Immature natural killer cell (primary cell): ENCODE data around the gene WNT6. TPM values are rescaled to one million over a fixed set of nuclear protein-coding genes. Genes with fewer than 3 reads are reported as not detected.

Experiments used
- DNase-seq, 3 donors: peaks; one replicate each; pipeline ENCODE4 v3.0.0; 2022; ENCODE audit warnings: mixed read lengths in 1 of 3
- H3K27ac Mint-ChIP-seq, 6 donors: one replicate each; pipeline ENCODE4 v1.8.0; 2020; ENCODE audit warnings: mixed read lengths in 6 of 6, mild to moderate bottlenecking in 5 of 6, inconsistent platforms in 4 of 6, moderate library complexity in 3 of 6
- H3K27me3 Mint-ChIP-seq, 3 donors: one replicate each; pipeline ENCODE4 v1.8.0; 2020 to 2021; ENCODE audit warnings: low read depth in 3 of 3, mild to moderate bottlenecking in 3 of 3, mixed read lengths in 3 of 3, moderate library complexity in 3 of 3, inconsistent platforms in 1 of 3
- H3K36me3 Mint-ChIP-seq, 3 donors: one replicate each; pipeline ENCODE4 v1.8.0; 2020; ENCODE audit warnings: mixed read lengths in 3 of 3, inconsistent platforms in 2 of 3, mild to moderate bottlenecking in 2 of 3
- H3K4me1 Mint-ChIP-seq, 2 donors: one replicate each; pipeline ENCODE4 v1.8.0; 2020; ENCODE audit warnings: inconsistent platforms in 2 of 2, mild to moderate bottlenecking in 2 of 2, mixed read lengths in 2 of 2, moderate library complexity in 1 of 2
- H3K4me3 Mint-ChIP-seq, 5 donors: one replicate each; pipeline ENCODE4 v1.8.0; 2020; ENCODE audit warnings: mild to moderate bottlenecking in 5 of 5, mixed read lengths in 5 of 5, inconsistent platforms in 3 of 5, moderate library complexity in 3 of 5
- H3K9me3 Mint-ChIP-seq, 6 donors: one replicate each; pipeline ENCODE4 v1.8.0; 2020; ENCODE audit warnings: mild to moderate bottlenecking in 6 of 6, mixed read lengths in 6 of 6, inconsistent platforms in 4 of 6, moderate library complexity in 3 of 6
- polyA plus RNA-seq, 3 donors: library from polyadenylated mRNA; unstranded; fragments of 300-500 nt; fragmentation: Illumina TruSeq; gene quantifications; one replicate each; pipeline ENCODE4 v1.2.3, GENCODE V29; 2021

Gene WNT6
- polyA plus RNA-seq, 3 donors from 2014 or later: 0.22 TPM; not detected in 2

- no peaks in the 10 kb centered on the region for H3K36me3 Mint-ChIP-seq
- DNase-seq: no peak
- H3K4me1 Mint-ChIP-seq: peaks cover 42 to 44% of the 10 kb centered on the region in 2 donors
- peaks cover 26 to 47% (median 44%) of the 10 kb centered on the region in 3 donors for H3K27me3 Mint-ChIP-seq
- peak overlapping the region in 5 of 6 donors; percentile 91 to 95 (median 94) for H3K27ac Mint-ChIP-seq
- peak overlapping the region in 3 of 5 donors; percentile 30 to 59 (median 57) for H3K4me3 Mint-ChIP-seq
- peaks cover 0 to 2% (median 0%) of the 10 kb centered on the region in 6 donors for H3K9me3 Mint-ChIP-seq
Measured at GRCh38 chr2:218891275-218892135, 31.9 kb downstream of the WNT6 start.

DNA sequence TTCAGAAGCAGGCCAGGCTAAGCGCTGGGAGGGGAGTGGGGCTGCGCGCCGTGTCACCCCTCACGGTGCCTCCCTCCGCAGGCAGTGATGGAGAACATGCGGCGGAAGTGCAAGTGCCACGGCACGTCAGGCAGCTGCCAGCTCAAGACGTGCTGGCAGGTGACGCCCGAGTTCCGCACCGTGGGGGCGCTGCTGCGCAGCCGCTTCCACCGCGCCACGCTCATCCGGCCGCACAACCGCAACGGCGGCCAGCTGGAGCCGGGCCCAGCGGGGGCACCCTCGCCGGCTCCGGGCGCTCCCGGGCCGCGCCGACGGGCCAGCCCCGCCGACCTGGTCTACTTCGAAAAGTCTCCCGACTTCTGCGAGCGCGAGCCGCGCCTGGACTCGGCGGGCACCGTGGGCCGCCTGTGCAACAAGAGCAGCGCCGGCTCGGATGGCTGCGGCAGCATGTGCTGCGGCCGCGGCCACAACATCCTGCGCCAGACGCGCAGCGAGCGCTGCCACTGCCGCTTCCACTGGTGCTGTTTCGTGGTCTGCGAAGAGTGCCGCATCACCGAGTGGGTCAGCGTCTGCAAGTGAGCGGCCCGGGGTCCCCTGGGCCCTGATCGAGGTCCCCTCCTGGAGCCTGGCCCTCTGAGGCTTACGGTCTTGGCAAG lies 33.2 kb downstream of the WNT6 start:
- H3K4me1 Mint-ChIP-seq: peaks cover 44 to 47% of the 10 kb centered on the region in 2 donors

DNA sequence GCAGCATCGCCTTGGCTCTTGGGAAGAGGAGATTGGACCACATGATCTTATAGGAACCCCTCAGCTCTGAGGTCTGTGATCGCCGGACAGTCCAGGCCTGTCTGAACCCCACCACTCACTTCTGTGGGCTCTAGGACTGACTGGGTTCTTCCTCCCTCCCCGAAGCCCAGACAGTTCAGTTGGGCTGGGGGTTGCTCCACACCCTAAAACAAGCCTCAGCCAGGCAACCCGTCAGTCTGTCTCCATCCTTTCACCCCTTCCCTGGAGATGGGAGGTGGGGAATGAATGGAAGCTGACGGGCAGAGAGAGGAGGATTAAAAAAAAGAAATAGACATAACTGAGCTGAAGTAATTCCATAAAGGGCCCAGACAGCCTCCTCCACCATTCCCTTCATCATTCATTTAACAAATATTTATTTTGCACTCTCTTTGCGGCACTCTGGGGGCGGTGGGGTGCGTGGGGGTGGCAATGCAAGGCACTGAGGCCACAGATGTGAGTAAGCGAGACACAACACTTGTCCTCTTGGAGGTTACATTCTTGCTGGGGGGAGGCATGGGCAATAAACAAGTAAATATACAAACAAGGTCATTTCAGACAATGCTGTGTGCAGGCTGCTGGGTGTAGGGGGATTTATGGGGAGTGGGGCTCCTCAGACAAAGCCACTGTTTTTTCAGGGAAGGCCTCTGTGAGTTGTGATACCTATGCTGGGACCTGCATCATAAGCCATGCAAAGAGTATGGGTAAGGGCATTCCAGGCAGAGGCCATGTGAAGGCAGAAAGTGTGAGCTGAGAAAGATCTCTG lies 33.9 kb downstream of the WNT6 start:
- DNase-seq: no peak
- Mint-ChIP-seq H3K27ac (peak overlapping the region; percentile 83 to 97 (median 92)), H3K36me3 (no peaks in the 10 kb centered on the region), H3K4me3 (peak overlapping the region; percentile 73 to 84 (median 77)), H3K9me3 (peaks cover 0 to 2% (median 0%) of the 10 kb centered on the region in 6 donors), H3K27me3 (peaks cover 36 to 62% (median 50%) of the 10 kb centered on the region in 3 donors), H3K4me1 (peaks cover 51 to 54% of the 10 kb centered on the region in 2 donors)

More for the DNA sequence above, 33.2 kb downstream of the WNT6 start:
- Mint-ChIP-seq H3K27me3 (peaks cover 29 to 57% (median 45%) of the 10 kb centered on the region in 3 donors), H3K9me3 (peaks cover 0 to 2% (median 0%) of the 10 kb centered on the region in 6 donors), H3K27ac (peak overlapping the region; percentile 83 to 97 (median 94)), H3K4me3 (peak overlapping the region; percentile 73 to 84 (median 77)), H3K36me3 (no peaks in the 10 kb centered on the region)
- peak; percentile 92 to 94 (median 94) for DNase-seq

DNA sequence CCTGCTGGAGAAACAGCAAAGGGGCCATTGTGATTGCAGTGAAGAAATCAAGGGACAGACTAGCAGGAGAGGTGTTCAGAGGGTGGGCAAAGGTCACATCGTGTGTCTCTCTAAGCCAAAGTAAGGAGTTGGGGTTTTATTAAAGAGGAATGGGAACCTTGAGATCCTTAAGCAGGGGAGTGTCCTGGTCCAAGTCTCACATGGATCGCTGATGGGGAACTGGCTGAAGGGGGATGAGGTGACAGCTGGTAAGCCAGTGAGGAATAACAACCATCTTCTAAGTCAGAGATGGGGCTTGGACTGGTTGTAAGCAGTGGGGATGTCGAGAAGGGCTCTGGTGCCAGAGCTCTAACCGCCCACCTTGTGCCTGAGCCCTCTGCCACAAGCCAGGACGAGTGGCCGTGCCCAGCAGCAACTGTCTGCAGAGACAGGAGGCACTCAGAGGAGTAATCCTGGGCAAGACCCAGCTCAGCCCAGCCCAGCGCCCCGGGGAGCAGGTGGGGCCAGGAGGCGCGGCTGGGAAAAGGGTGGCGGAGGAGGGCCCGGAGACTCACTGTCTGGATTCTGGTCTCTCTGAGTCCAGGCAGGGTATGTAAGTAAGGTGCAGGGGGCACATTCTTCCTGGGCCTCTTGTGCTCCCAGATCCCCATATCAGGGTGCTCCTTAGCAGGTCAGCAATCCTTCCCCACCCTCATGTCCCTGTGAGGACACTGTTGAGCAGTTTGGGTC lies 34.7 kb downstream of the WNT6 start:
- no peak for DNase-seq
- H3K4me1 Mint-ChIP-seq: peaks cover 53 to 57% of the 10 kb centered on the region in 2 donors
- no peaks in the 10 kb centered on the region for H3K36me3 Mint-ChIP-seq
- peak overlapping the region; percentile 0 to 84 (median 73) for H3K4me3 Mint-ChIP-seq
- H3K27ac Mint-ChIP-seq: peak overlapping the region in 5 of 6 donors; percentile 86 to 97 (median 94)
- peaks cover 39 to 64% (median 55%) of the 10 kb centered on the region in 3 donors for H3K27me3 Mint-ChIP-seq
- H3K9me3 Mint-ChIP-seq: peaks cover 0 to 2% (median 0%) of the 10 kb centered on the region in 6 donors

GRCh38 chr2:218894880-218895157 lies 35.2 kb downstream of the WNT6 start:
- H3K27me3 Mint-ChIP-seq: peaks cover 44 to 64% (median 55%) of the 10 kb centered on the region in 3 donors

GRCh38 chr2:218895326-218895725 lies 35.7 kb downstream of the WNT6 start:
- Mint-ChIP-seq H3K4me3 (peak overlapping the region in 3 of 5 donors; percentile 72 to 82 (median 76)), H3K4me1 (peaks cover 53 to 57% of the 10 kb centered on the region in 2 donors), H3K36me3 (no peaks in the 10 kb centered on the region), H3K27me3 (peaks cover 44 to 62% (median 55%) of the 10 kb centered on the region in 3 donors), H3K9me3 (peaks cover 0 to 4% (median 0%) of the 10 kb centered on the region in 6 donors), H3K27ac (peak overlapping the region in 5 of 6 donors; percentile 92 to 96 (median 95))
- DNase-seq: no peak

More at GRCh38 chr2:218894880-218895157, 35.2 kb downstream of the WNT6 start:
- H3K9me3 Mint-ChIP-seq: peaks cover 0 to 3% (median 0%) of the 10 kb centered on the region in 6 donors
- peak overlapping the region in 5 of 6 donors; percentile 91 to 96 (median 93) for H3K27ac Mint-ChIP-seq
- no peaks in the 10 kb centered on the region for H3K36me3 Mint-ChIP-seq
- no peak for DNase-seq
- H3K4me3 Mint-ChIP-seq: peak overlapping the region in 3 of 5 donors; percentile 0 to 25 (median 17)
- H3K4me1 Mint-ChIP-seq: peaks cover 53 to 57% of the 10 kb centered on the region in 2 donors

- peaks cover 44 to 59% (median 55%) of the 10 kb centered on the region in 3 donors for H3K27me3 Mint-ChIP-seq
- peaks cover 53 to 57% of the 10 kb centered on the region in 2 donors for H3K4me1 Mint-ChIP-seq
- peak overlapping the region in 5 of 6 donors; percentile 92 to 96 (median 95) for H3K27ac Mint-ChIP-seq
- no peaks in the 10 kb centered on the region for H3K36me3 Mint-ChIP-seq
- peak overlapping the region; percentile 68 to 82 (median 74) for H3K4me3 Mint-ChIP-seq
- no peak for DNase-seq
- H3K9me3 Mint-ChIP-seq: peaks cover 0 to 4% (median 0%) of the 10 kb centered on the region in 6 donors
Measured at GRCh38 chr2:218895759-218896500, 36.3 kb downstream of the WNT6 start.

DNA sequence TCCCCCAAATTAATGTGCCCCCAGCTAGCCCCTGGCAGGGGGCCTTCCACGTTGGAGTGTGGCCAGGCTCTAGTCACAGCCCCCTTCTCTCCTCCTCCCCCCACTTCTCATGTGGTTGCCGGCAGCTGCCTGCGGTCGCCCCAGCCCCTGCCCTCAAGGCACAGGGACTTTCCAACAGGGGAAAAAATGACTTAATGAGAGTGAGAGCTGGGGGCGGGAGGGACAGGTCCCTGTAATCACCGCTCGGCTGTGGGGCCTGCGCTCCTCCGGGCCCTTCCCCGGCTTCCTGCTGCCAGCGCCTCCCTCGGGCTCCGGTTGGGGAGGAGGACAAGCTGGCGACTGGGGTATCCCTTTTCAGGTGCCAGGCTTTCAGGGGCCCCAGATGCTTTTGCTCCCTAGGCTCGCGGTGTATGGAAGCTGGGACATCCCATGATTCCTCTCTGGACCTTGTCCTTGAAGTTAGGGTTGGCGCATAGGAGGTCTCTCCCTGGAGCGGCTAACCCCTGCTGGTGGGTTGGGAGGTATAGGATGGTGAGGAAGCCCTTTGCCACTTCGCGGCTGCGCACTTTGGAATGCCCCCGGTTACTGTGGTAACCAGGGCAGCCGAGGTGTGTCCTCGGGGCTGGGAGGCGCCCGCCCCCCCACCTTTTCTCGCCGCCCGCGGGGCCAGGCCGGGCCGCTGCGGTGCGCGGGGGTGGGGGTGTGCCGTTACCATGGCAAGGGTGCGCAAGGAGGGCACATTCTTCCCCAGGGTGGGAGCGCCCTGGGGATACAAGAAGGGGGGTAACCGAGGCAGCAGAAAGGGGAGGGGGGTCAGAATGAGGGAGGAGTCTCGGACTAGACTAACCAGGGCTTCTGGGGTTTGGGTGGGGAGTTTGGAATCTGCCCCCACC lies 37.1 kb downstream of the WNT6 start:
- Mint-ChIP-seq H3K27ac (peak overlapping the region; percentile 29 to 96 (median 94)), H3K9me3 (peaks cover 0 to 4% (median 0%) of the 10 kb centered on the region in 6 donors), H3K4me1 (peaks cover 53 to 56% of the 10 kb centered on the region in 2 donors), H3K36me3 (no peaks in the 10 kb centered on the region), H3K4me3 (peak overlapping the region; percentile 68 to 82 (median 74)), H3K27me3 (peaks cover 44 to 61% (median 53%) of the 10 kb centered on the region in 3 donors)
- DNase-seq: peak; percentile 88 to 93 (median 89)

GRCh38 chr2:218897394-218898108 lies 37.9 kb downstream of the WNT6 start:
- no peak for DNase-seq
- H3K4me3 Mint-ChIP-seq: peak overlapping the region; percentile 30 to 83 (median 72)
- peaks cover 0 to 4% (median 0%) of the 10 kb centered on the region in 6 donors for H3K9me3 Mint-ChIP-seq
- no peaks in the 10 kb centered on the region for H3K36me3 Mint-ChIP-seq
- peaks cover 46 to 55% (median 50%) of the 10 kb centered on the region in 3 donors for H3K27me3 Mint-ChIP-seq
- peaks cover 47 to 48% of the 10 kb centered on the region in 2 donors for H3K4me1 Mint-ChIP-seq
- H3K27ac Mint-ChIP-seq: peak overlapping the region in 5 of 6 donors; percentile 86 to 96 (median 91)

DNA sequence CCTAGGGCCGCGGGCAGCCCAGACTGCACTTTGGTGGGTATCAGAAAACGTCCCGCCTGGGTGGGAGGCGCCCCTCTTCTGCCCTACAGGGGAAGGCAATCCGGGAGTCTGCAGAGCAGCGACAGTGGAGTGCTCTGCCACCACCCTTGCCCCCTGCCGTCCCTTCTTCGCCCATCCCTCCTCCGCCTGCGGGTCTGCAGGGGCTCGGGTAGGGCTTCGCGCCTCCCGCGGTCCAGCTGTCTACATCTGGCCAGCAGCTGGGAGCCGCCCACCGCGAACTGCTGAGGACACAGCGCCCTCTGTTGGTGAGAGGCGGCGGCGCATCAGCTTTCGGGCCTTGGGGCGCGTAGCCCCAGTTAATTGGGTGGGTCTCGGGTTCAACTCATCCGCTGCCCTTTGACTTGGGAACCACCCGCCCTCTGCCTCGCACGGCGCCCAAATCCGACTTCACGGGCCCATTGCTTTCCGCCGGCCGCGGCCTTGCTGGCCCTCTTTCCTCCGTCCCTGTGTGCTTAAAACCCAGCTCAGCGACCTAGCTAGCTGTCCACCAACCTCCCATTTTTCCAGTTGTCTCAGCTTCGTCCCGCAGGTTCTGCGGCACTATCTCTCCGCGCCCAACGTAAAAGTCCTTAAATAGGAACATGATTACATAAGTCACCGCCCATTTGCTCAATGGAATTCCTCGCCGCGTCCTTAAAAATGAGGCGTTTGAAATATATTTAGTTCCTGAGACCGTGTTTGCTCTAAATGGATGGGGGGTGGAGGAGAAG lies 38.7 kb downstream of the WNT6 start:
- peaks cover 0 to 4% (median 0%) of the 10 kb centered on the region in 6 donors for H3K9me3 Mint-ChIP-seq
- H3K27me3 Mint-ChIP-seq: peaks cover 39 to 47% (median 46%) of the 10 kb centered on the region in 3 donors
- peak; percentile 77 to 79 (median 78) for DNase-seq
- H3K4me1 Mint-ChIP-seq: peaks cover 40 to 42% of the 10 kb centered on the region in 2 donors
- H3K27ac Mint-ChIP-seq: peak overlapping the region in 5 of 6 donors; percentile 79 to 91 (median 86)
- no peaks in the 10 kb centered on the region for H3K36me3 Mint-ChIP-seq
- peak overlapping the region; percentile 69 to 83 (median 74) for H3K4me3 Mint-ChIP-seq
